ENCODE results near the gene KIF1B. TPM values are rescaled to one million over a fixed set of nuclear protein-coding genes. Genes with fewer than 3 reads are reported as not detected.
"Not testable (repeated sequence)": the region's sequence is repeated elsewhere in the genome, so short reads cannot be mapped to it uniquely, and the experiment has no call there.

KIF1B gene
- total RNA-seq, 1 experiment from 2014 or later = 33.0 TPM

DNA sequence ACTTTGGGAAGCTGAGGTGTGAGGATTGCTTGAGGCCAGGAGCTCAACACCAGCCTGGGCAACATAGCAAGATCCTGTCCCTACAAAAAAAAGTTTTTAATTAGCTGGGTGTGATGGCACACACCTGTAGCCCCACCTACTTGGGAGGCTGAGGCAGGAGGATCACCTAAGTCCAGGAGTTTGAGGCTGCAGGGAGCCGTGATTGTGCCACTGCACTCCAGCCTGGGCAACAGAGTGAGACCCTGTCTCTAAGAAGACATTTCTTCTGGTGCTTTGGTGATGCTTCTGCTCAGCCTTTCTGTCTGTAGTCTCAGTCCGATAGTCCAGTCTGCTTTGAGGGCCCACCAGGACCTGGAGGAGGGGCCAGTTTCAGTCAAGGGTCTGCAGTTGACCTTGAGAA is 196.8 kb downstream of the KIF1B start:
- no peak for ATAC-seq
- CTCF ChIA-PET = interaction anchor here (0.6 kb wide), 1 partner anchor 36 kb away, joined by 3 read pairs; no protein-coding TSS in a partner anchor

DNA sequence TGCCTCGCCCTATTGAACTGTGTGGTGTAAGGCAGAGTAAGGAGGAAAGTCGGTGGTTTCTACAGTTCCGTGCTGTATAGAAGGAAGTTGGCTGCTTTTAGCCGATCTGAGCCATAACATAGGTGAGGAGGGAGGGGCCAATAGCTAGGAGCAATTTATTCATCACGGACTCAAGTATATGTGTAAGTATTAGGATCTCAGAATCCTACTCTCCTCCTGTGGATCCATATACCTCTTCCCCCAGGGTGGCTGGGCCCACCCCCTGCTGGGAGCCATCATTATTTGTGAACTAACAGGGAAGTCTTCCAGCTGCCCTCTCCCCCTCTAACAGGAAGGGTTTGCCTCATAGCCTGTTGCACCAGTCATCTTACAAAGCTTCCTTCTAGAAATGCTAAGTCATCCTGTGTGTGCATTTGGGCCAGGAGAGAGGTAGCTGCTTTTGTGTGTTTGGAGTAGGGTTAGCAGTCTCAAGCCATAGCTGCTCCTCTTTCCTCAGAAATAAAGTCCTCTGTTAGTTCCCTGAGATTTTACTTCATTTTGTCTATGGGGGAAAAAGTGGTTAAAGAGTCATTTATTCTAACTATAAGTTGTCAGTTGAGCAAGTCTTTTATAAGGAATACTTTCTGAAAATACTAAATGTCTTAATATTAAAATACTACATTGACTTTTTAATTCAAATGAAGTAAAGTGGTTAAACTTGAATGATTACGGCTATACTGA is 205.0 kb downstream of the KIF1B start:
- intact Hi-C loops (cut with micrococcal nuclease; ENCODE audit: unreplicated experiment) (no loop called here), in situ Hi-C loops (cut with HindIII; ENCODE audit: low pct_unique_long_range_greater_than_20kb, low sequenced_read_pairs) (no loop called here)
- BruUV-seq (replicated peaks) = no TSS peak
- no peaks in the 10 kb centered on the region for H3K9me3 ChIP-seq (ENCODE audit: control insufficient read depth, insufficient read depth, low read depth, low read length)
- DNase-seq (ENCODE audit: low read depth, low spot score) (no peak), ATAC-seq (no peak)
- no peak overlapping the region for H3K27ac ChIP-seq (ENCODE audit: low read length)
- CTCF ChIA-PET = interaction anchor here (0.7 kb wide), 1 partner anchor 38 kb away, joined by 3 read pairs; no protein-coding TSS in a partner anchor
- TF ChIP-seq TCF7L2 (IDR thresholded peaks at IDR 0.05; ENCODE audit: low read depth, low read length) (no peak), POLR2AphosphoS5 (IDR thresholded peaks at IDR 0.05; ENCODE audit: low read depth, low read length) (no peak), SIN3A (IDR thresholded peaks at IDR 0.05; ENCODE audit: borderline replicate concordance, insufficient read depth, low read depth, low read length) (no peak)
- TF ChIP-seq, protein P1, sequence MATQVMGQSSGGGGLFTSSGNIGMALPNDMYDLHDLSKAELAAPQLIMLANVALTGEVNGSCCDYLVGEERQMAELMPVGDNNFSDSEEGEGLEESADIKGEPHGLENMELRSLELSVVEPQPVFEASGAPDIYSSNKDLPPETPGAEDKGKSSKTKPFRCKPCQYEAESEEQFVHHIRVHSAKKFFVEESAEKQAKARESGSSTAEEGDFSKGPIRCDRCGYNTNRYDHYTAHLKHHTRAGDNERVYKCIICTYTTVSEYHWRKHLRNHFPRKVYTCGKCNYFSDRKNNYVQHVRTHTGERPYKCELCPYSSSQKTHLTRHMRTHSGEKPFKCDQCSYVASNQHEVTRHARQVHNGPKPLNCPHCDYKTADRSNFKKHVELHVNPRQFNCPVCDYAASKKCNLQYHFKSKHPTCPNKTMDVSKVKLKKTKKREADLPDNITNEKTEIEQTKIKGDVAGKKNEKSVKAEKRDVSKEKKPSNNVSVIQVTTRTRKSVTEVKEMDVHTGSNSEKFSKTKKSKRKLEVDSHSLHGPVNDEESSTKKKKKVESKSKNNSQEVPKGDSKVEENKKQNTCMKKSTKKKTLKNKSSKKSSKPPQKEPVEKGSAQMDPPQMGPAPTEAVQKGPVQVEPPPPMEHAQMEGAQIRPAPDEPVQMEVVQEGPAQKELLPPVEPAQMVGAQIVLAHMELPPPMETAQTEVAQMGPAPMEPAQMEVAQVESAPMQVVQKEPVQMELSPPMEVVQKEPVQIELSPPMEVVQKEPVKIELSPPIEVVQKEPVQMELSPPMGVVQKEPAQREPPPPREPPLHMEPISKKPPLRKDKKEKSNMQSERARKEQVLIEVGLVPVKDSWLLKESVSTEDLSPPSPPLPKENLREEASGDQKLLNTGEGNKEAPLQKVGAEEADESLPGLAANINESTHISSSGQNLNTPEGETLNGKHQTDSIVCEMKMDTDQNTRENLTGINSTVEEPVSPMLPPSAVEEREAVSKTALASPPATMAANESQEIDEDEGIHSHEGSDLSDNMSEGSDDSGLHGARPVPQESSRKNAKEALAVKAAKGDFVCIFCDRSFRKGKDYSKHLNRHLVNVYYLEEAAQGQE (IDR thresholded peaks at IDR 0.05; ENCODE audit: insufficient read depth in 1 of 2, low read depth in 2 of 2, low read length in 1 of 2) = no peak
- TF ChIP-seq, protein P2, sequence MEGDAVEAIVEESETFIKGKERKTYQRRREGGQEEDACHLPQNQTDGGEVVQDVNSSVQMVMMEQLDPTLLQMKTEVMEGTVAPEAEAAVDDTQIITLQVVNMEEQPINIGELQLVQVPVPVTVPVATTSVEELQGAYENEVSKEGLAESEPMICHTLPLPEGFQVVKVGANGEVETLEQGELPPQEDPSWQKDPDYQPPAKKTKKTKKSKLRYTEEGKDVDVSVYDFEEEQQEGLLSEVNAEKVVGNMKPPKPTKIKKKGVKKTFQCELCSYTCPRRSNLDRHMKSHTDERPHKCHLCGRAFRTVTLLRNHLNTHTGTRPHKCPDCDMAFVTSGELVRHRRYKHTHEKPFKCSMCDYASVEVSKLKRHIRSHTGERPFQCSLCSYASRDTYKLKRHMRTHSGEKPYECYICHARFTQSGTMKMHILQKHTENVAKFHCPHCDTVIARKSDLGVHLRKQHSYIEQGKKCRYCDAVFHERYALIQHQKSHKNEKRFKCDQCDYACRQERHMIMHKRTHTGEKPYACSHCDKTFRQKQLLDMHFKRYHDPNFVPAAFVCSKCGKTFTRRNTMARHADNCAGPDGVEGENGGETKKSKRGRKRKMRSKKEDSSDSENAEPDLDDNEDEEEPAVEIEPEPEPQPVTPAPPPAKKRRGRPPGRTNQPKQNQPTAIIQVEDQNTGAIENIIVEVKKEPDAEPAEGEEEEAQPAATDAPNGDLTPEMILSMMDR (IDR thresholded peaks at IDR 0.05) = no peak
- H3K27me3 ChIP-seq (ENCODE audit: control insufficient read depth, insufficient read depth, low read length) = no peaks in the 10 kb centered on the region
- H3K36me3 ChIP-seq (ENCODE audit: control insufficient read depth, insufficient read depth, low read length) = peaks cover 24% of the 10 kb centered on the region
- H3K4me1 ChIP-seq (ENCODE audit: control insufficient read depth, insufficient read depth, low read length) = no peaks in the 10 kb centered on the region
- H3K4me3 ChIP-seq (ENCODE audit: low read depth in 2 of 2, low read length in 2 of 2) = no peak overlapping the region
- POLR2A ChIA-PET = no interaction called here

More for the DNA sequence above, 196.8 kb downstream of the KIF1B start:
- Histone ChIP-seq H3K4me1 (ENCODE audit: control insufficient read depth, insufficient read depth, low read length) (no peaks in the 10 kb centered on the region), H3K4me3 (ENCODE audit: low read depth in 2 of 2, low read length in 2 of 2) (no peak overlapping the region), H3K27me3 (ENCODE audit: control insufficient read depth, insufficient read depth, low read length) (no peaks in the 10 kb centered on the region), H3K27ac (ENCODE audit: low read length) (no peak overlapping the region), H3K9me3 (ENCODE audit: control insufficient read depth, insufficient read depth, low read depth, low read length) (no peaks in the 10 kb centered on the region), H3K36me3 (ENCODE audit: control insufficient read depth, insufficient read depth, low read length) (peaks cover 22% of the 10 kb centered on the region)
- POLR2A ChIA-PET = no interaction called here
- no peak for TF ChIP-seq TCF7L2 (IDR thresholded peaks at IDR 0.05; ENCODE audit: low read depth, low read length)
- TF ChIP-seq, protein P2 (IDR thresholded peaks at IDR 0.05) = no peak
- no peak for TF ChIP-seq POLR2AphosphoS5 (IDR thresholded peaks at IDR 0.05; ENCODE audit: low read depth, low read length)
- no peak for TF ChIP-seq SIN3A (IDR thresholded peaks at IDR 0.05; ENCODE audit: borderline replicate concordance, insufficient read depth, low read depth, low read length)
- TF ChIP-seq, protein P1 (IDR thresholded peaks at IDR 0.05; ENCODE audit: insufficient read depth in 1 of 2, low read depth in 2 of 2, low read length in 1 of 2) = no peak
- in situ Hi-C loops (cut with HindIII; ENCODE audit: low pct_unique_long_range_greater_than_20kb, low sequenced_read_pairs) = no loop called here
- no peak for DNase-seq (ENCODE audit: low read depth, low spot score)
- intact Hi-C loops (cut with micrococcal nuclease; ENCODE audit: unreplicated experiment) = no loop called here
- no TSS peak for BruUV-seq (replicated peaks)

DNA sequence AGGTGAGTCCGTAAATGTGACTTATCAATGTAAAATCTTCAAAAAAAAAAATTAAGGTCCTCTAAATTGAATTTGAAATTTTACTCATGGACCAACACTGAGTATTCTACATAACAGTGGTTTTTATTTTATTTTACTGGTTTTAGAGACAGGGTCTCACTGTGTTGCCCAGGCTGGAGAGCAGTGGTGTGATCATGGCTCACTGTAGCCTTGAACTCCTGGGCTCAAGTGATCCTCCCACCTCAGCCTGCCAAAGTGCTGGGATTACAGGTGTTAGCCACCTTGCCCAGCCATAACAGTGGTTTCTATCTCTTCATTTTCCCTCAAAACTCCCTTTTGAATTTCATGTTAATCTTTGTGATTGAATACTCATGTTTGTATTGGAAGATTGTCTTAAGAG is 205.6 kb downstream of the KIF1B start:
- H3K4me1 ChIP-seq (ENCODE audit: control insufficient read depth, insufficient read depth, low read length); ATAC-seq; H3K27me3 ChIP-seq (ENCODE audit: control insufficient read depth, insufficient read depth, low read length); intact Hi-C loops (cut with micrococcal nuclease; ENCODE audit: unreplicated experiment); in situ Hi-C loops (cut with HindIII; ENCODE audit: low pct_unique_long_range_greater_than_20kb, low sequenced_read_pairs); BruUV-seq (replicated peaks); H3K9me3 ChIP-seq (ENCODE audit: control insufficient read depth, insufficient read depth, low read depth, low read length); DNase-seq (ENCODE audit: low read depth, low spot score); H3K4me3 ChIP-seq (ENCODE audit: low read depth in 2 of 2, low read length in 2 of 2); POLR2A ChIA-PET; H3K27ac ChIP-seq (ENCODE audit: low read length): not testable (repeated sequence)
- CTCF ChIA-PET = interaction anchor here (0.7 kb wide), 1 partner anchor 39 kb away, joined by 3 read pairs; no protein-coding TSS in a partner anchor
- H3K36me3 ChIP-seq (ENCODE audit: control insufficient read depth, insufficient read depth, low read length) = peaks cover 23% of the 10 kb centered on the region

All from Panc1 (cell line).